Esophagus squamous epithelium (tissue), 5 donors: ENCODE results near the gene GMPPB. TPM values are rescaled to one million over a fixed set of nuclear protein-coding genes. Genes with fewer than 3 reads are reported as not detected.

ENCODE experiments used
- DNase-seq: peaks from one replicate; lab custom pipeline; 2025; lab: John Stamatoyannopoulos, UW
- H3K27ac ChIP-seq, 4 donors: fragments of 200-600 bp; sonication (generic); one replicate each; pipeline ENCODE4 v1.5.1; 2016 to 2019; ENCODE audit warnings: mild to moderate bottlenecking in 1 of 4
- H3K27me3 ChIP-seq, 4 donors: fragments of 200-600 bp; sonication (generic); 1 replicate in 3 of 4; 2 replicates in 1 of 4; pipeline versions ENCODE4 v1.5.1 to v1.6.0; 2017 to 2021; ENCODE audit warnings: antibody characterized with exemption in 1 of 4
- H3K36me3 ChIP-seq, 3 donors: fragments of 200-600 bp; sonication (generic); one replicate each; pipeline ENCODE4 v1.5.1; 2016 to 2019
- H3K4me1 ChIP-seq, 3 donors: fragments of 200-600 bp; sonication (generic); one replicate each; pipeline ENCODE4 v1.5.1; 2017 to 2019
- H3K4me3 ChIP-seq, 4 donors: fragments of 200-600 bp; sonication (generic); 1 replicate in 3 of 4; 2 replicates in 1 of 4; pipeline ENCODE4 v1.5.1; 2016 to 2019; ENCODE audit warnings: mild to moderate bottlenecking in 2 of 4, moderate library complexity in 1 of 4
- H3K9me3 ChIP-seq, 3 donors: fragments of 200-600 bp; sonication (generic); one replicate each; pipeline ENCODE4 v1.5.1; 2016 to 2019
- POLR2A ChIP-seq, 4 donors: fragments of 450-650 bp; IDR thresholded peaks; one replicate each; pipeline ENCODE4 v1.6.1; 2017; ENCODE audit warnings: antibody characterized with exemption in 4 of 4, mild to moderate bottlenecking in 4 of 4, moderate library complexity in 3 of 4
- WGBS, 2 donors: methylation state at CpG; one replicate each; pipeline ENCODE4 v1.1.5; 2018; 5-methylcytosine and 5-hydroxymethylcytosine counted together
- intact Hi-C: fragments of 100-400 bp; cut with DNase I; formaldehyde crosslinking; loops from one replicate; pipeline ENCODE4 v1.15.0; 2022
- total RNA-seq, 4 donors: library from RNA; depleted of rRNA; stranded (reverse); fragments of >200 nt; gene quantifications; one replicate each; pipeline ENCODE4 v1.1.0, GENCODE V29; 2016
- TF ChIP-seq, protein P1 (sequence below), 6 experiments: fragments of 450-650 bp in 4 of 6; fragments of 200-600 bp in 2 of 6; sonication (generic) in 2 of 6; IDR thresholded peaks; one replicate each; pipeline ENCODE4 v1.5.1; 2016 to 2019; ENCODE audit warnings: antibody characterized with exemption in 6 of 6, mild to moderate bottlenecking in 4 of 6, moderate library complexity in 4 of 6
- donor health status: DM: yes; HTN: yes; CAD: no.

The GMPPB gene
- total RNA-seq, 4 donors from 2014 or later, result 17.7 to 49.7 (median 33.8) TPM

DNA sequence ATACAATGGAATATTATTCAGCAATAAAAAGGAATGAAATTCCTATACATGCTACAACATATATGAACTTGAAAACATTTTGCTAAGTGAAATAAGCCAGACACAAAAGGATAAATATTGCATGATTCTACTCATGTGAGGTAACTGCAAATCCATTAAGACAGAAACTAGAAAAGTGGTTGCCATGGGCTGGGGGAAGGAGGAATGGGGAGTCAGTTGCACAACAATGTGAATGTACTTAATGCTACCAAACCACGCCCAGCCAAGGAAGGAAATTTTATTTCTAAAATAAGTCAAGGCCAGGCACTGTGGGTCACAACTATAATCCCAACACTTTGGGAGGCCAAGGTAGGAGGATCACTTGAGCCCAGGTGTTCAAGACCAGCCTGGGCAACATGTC lies 9.8 kb upstream of the GMPPB start:
- no peak for DNase-seq
- H3K4me3 ChIP-seq, result no peak overlapping the region
- no peak overlapping the region for H3K27ac ChIP-seq
- H3K9me3 ChIP-seq, result no peaks in the 10 kb centered on the region
- no peaks in the 10 kb centered on the region for H3K4me1 ChIP-seq
- H3K27me3 ChIP-seq, result no peaks in the 10 kb centered on the region
- 80 to 84% methylated on average over 1 of the region's 1 CpG for WGBS, 2 donors
- intact Hi-C loops, result no loop called here
- peaks cover 0 to 97% (median 46%) of the 10 kb centered on the region in 3 donors for H3K36me3 ChIP-seq
- TF ChIP-seq, protein P1, sequence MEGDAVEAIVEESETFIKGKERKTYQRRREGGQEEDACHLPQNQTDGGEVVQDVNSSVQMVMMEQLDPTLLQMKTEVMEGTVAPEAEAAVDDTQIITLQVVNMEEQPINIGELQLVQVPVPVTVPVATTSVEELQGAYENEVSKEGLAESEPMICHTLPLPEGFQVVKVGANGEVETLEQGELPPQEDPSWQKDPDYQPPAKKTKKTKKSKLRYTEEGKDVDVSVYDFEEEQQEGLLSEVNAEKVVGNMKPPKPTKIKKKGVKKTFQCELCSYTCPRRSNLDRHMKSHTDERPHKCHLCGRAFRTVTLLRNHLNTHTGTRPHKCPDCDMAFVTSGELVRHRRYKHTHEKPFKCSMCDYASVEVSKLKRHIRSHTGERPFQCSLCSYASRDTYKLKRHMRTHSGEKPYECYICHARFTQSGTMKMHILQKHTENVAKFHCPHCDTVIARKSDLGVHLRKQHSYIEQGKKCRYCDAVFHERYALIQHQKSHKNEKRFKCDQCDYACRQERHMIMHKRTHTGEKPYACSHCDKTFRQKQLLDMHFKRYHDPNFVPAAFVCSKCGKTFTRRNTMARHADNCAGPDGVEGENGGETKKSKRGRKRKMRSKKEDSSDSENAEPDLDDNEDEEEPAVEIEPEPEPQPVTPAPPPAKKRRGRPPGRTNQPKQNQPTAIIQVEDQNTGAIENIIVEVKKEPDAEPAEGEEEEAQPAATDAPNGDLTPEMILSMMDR (IDR thresholded peaks at IDR 0.05), result no peak
- no peak for TF ChIP-seq POLR2A (IDR thresholded peaks at IDR 0.05)

DNA sequence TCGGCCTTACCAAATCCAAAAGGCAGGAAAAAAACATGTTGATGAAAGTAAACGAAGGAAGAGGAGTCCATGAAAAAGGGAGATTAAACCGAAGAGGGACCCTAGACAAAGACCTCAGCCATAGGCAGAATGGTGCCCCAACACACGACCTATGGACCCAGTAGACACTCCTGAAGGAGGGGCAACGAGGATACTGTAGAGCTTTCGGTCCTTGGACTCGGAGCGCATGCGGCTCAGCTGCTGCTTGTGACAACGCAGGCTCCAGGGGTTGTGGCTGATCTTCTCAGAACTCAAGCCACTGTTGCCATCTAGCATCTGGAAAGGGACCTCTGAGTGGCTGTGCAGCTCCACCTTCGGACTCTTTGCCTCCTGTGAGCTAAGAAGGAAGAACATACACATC lies 8.8 kb upstream of the GMPPB start:
- TF ChIP-seq, protein P1 (IDR thresholded peaks at IDR 0.05), result no peak
- no peak for TF ChIP-seq POLR2A (IDR thresholded peaks at IDR 0.05)
- DNase-seq, result no peak
- Histone ChIP-seq H3K27ac (no peak overlapping the region), H3K36me3 (peaks cover 5 to 97% (median 38%) of the 10 kb centered on the region in 3 donors), H3K4me3 (no peak overlapping the region), H3K9me3 (no peaks in the 10 kb centered on the region), H3K4me1 (no peaks in the 10 kb centered on the region), H3K27me3 (no peaks in the 10 kb centered on the region)
- WGBS, 2 donors, result 85 to 95% methylated on average over 9 to 11 of the region's 11 CpGs
- intact Hi-C loops, result no loop called here

DNA sequence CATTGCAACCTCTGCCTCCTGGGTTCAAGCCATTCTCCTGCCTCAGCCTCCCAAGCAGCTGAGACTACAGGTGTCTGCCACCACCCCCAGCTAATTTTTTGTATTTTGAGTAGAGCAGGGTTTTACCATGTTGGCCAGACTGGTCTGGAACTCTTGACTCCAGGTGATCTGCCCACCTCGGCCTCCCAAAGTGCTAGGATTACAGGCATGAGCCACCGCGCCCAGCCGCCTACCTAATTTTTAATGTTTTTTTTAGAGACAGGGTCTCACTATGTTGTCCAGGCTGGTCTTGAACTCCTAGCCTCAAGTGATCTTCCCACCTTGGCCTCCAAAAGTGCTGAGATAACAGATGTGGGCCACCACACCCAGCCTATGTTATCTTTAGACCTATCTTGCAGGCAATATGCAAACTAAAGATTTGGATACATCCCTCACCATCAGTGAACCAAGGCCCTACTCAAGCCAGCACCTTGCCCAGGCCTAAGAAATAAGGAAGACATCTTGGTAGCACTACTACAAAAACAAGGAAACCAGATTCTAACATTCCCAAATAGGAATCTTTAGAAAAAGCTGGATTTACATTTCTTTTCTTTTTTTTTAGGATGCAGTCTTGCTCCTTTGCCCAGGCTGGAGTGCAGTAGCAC lies 6.3 kb upstream of the GMPPB start:
- no peak for DNase-seq
- H3K36me3 ChIP-seq, result peaks cover 18 to 97% (median 36%) of the 10 kb centered on the region in 3 donors
- H3K9me3 ChIP-seq, result no peaks in the 10 kb centered on the region
- intact Hi-C loops, result no loop called here
- no peaks in the 10 kb centered on the region for H3K27me3 ChIP-seq
- no peak overlapping the region for H3K4me3 ChIP-seq
- TF ChIP-seq POLR2A (IDR thresholded peaks at IDR 0.05), result no peak
- TF ChIP-seq, protein P1 (IDR thresholded peaks at IDR 0.05), result no peak
- 100% methylated on average over 3 to 4 of the region's 4 CpGs for WGBS, 2 donors
- peaks cover 0 to 12% (median 0%) of the 10 kb centered on the region in 3 donors for H3K4me1 ChIP-seq
- no peak overlapping the region for H3K27ac ChIP-seq

DNA sequence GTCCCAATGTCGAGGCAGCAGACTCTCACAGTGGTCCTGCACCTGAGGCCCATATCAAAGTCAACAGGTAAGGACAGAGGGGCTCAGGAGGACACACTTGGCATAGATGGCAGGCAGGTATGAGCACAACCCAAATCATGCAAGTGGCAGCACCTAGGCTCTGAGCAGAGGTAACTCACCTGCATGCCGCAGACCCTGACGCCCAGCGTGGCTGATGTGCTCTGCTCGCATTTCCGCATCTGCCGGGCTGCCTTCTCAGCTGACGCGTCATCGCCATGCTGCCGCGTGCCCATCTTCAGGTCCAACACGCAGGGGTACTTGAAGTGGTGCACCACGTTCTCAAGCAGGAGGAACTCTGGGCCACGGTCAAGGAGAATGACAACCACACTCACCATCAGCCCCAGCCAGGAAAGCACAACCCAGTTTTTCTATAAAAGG lies 4.2 kb upstream of the GMPPB start:
- no peaks in the 10 kb centered on the region for H3K9me3 ChIP-seq
- WGBS, 2 donors, result 93 to 100% methylated on average over 1 to 15 of the region's 15 CpGs
- peaks cover 18 to 80% (median 34%) of the 10 kb centered on the region in 3 donors for H3K36me3 ChIP-seq
- no peak overlapping the region for H3K4me3 ChIP-seq
- DNase-seq, result no peak
- no peaks in the 10 kb centered on the region for H3K27me3 ChIP-seq
- TF ChIP-seq, protein P1 (IDR thresholded peaks at IDR 0.05), result no peak
- no peak for TF ChIP-seq POLR2A (IDR thresholded peaks at IDR 0.05)
- intact Hi-C loops, result no loop called here
- peaks cover 8 to 27% (median 9%) of the 10 kb centered on the region in 3 donors for H3K4me1 ChIP-seq
- no peak overlapping the region for H3K27ac ChIP-seq

DNA sequence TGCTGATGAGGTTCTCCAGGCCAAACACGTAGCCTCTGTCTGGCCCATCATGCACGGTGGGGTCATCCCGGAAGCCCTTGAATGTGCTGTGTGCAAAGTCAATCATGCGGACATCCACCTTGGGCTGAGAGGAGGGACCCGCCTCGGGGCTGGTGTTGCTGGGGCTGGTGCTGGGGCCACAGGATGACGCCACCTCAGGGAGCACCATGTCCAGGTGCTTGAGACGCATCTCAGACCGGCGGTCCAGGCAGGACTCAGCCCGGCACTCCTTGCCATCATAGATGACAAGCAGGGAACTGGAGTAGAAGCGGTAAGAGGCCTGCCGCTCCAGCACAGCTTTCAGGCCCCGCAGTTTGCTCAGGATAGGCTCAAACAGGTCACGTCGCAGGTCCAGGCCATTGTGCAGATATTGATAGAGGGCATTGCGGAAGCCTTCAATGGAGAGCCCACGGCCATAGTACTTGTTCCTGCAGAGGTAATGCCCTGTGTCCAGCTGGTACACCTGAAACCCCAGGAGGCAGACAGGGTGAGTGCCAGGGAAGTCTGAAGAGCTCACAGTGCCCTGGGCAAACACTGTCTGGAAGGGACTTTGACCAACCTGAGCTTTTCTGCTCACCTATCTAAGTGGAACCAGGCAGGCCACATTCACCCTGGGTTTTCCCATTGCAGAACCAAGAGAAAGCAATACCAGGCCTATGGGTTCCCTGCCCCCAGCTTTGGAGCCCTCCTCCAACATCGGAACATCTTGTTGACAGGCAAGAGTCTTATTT lies 3.6 kb upstream of the GMPPB start:
- Histone ChIP-seq H3K27me3 (no peaks in the 10 kb centered on the region), H3K9me3 (no peaks in the 10 kb centered on the region), H3K4me3 (no peak overlapping the region), H3K27ac (no peak overlapping the region), H3K4me1 (peaks cover 14 to 33% (median 15%) of the 10 kb centered on the region in 3 donors), H3K36me3 (peaks cover 18 to 78% (median 28%) of the 10 kb centered on the region in 3 donors)
- intact Hi-C loops, result no loop called here
- 78 to 100% methylated on average over 5 to 7 of the region's 19 CpGs for WGBS, 2 donors
- no peak for DNase-seq
- TF ChIP-seq, protein P1 (IDR thresholded peaks at IDR 0.05), result no peak
- no peak for TF ChIP-seq POLR2A (IDR thresholded peaks at IDR 0.05)
